Central memory CD8-positive, alpha-beta T cell (primary cell): ENCODE results near the gene RTTN.

ENCODE experiments used
- ATAC-seq: fragments of 150-1000 bp; cut with Tn5 transposase; replicated peaks from 2 replicates; pipeline ENCODE4 v1.10.0; 2022; ENCODE audit warnings: mild to moderate bottlenecking, moderate FRiP score, moderate number of reproducible peaks; ENCODE audit not compliant: poor library complexity, severe bottlenecking; ENCODE audit errors: extremely low read depth
- DNase-seq, 2 donors: peaks; one replicate each; pipeline ENCODE4 v3.0.0; 2021; ENCODE audit warnings: low spot score in 2 of 2
- H3K27ac Mint-ChIP-seq: one replicate; pipeline ENCODE4 v1.8.0; 2022; ENCODE audit warnings: low read depth, mild to moderate bottlenecking, moderate library complexity, mixed read lengths
- H3K27me3 Mint-ChIP-seq: one replicate; pipeline ENCODE4 v1.8.0; 2022; ENCODE audit warnings: mixed read lengths
- H3K36me3 Mint-ChIP-seq: one replicate; pipeline ENCODE4 v1.8.0; 2022; ENCODE audit warnings: mild to moderate bottlenecking, moderate library complexity, mixed read lengths; ENCODE audit not compliant: insufficient read depth
- H3K4me1 Mint-ChIP-seq: one replicate; pipeline ENCODE4 v1.8.0; 2022; ENCODE audit warnings: mixed read lengths
- H3K4me3 Mint-ChIP-seq: one replicate; pipeline ENCODE4 v1.8.0; 2022; ENCODE audit warnings: mild to moderate bottlenecking, moderate library complexity, mixed read lengths
- H3K9me3 Mint-ChIP-seq: one replicate; pipeline ENCODE4 v1.8.0; 2022; ENCODE audit warnings: mixed read lengths

Gene RTTN

DNA sequence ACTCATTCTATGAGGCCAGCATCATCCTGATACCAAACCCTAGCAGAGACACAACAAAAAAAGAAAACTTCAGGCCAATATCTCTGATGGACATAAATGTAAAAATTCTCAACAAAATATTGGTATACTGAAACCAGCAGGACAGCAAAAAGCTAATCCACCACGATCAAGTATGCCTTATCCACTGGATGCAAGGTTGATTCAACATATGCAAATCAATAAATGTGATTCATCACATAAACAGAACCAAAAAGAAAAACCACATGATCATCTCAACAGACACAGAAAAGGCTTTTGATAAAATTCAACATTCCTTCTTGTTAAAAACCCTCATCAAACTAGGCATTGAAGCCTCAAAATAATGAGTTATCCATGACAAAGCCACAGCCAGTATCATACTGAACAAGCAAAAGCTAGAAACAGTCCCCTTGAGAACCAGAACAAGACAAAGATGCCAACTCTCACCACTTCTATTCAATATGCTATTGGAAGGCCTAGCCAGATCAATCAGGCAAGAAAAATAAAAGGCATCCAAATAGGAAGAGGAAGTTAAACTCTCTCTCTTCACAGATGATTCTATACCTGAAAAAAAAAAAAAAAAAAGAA lies 45.3 kb downstream of the RTTN start:
- no peak overlapping the region for H3K4me3 Mint-ChIP-seq
- H3K9me3 Mint-ChIP-seq: no peaks in the 10 kb centered on the region
- H3K4me1 Mint-ChIP-seq: peaks cover 32% of the 10 kb centered on the region
- peaks cover 19% of the 10 kb centered on the region for H3K36me3 Mint-ChIP-seq
- ATAC-seq: no peak
- no peak for DNase-seq
- no peak overlapping the region for H3K27ac Mint-ChIP-seq
- no peaks in the 10 kb centered on the region for H3K27me3 Mint-ChIP-seq

- DNase-seq (no peak), ATAC-seq (no peak)
- Mint-ChIP-seq H3K9me3 (no peaks in the 10 kb centered on the region), H3K4me1 (peaks cover 42% of the 10 kb centered on the region), H3K27ac (no peak overlapping the region), H3K4me3 (no peak overlapping the region), H3K27me3 (no peaks in the 10 kb centered on the region), H3K36me3 (peaks cover 19% of the 10 kb centered on the region)
Observed at GRCh38 chr18:70158992-70159717, 46.3 kb downstream of the RTTN start.

- Mint-ChIP-seq H3K27me3 (no peaks in the 10 kb centered on the region), H3K36me3 (peaks cover 15% of the 10 kb centered on the region), H3K4me1 (peaks cover 42% of the 10 kb centered on the region), H3K4me3 (no peak overlapping the region), H3K9me3 (no peaks in the 10 kb centered on the region), H3K27ac (no peak overlapping the region)
- DNase-seq: no peak
- ATAC-seq: no peak
Observed at GRCh38 chr18:70156886-70157285, 48.6 kb downstream of the RTTN start.

GRCh38 chr18:70154591-70155194 lies 50.8 kb downstream of the RTTN start:
- Mint-ChIP-seq H3K4me3 (no peak overlapping the region), H3K27ac (no peak overlapping the region), H3K4me1 (peaks cover 21% of the 10 kb centered on the region), H3K27me3 (no peaks in the 10 kb centered on the region), H3K36me3 (peaks cover 14% of the 10 kb centered on the region), H3K9me3 (no peaks in the 10 kb centered on the region)
- ATAC-seq (no peak), DNase-seq (no peak)

DNA sequence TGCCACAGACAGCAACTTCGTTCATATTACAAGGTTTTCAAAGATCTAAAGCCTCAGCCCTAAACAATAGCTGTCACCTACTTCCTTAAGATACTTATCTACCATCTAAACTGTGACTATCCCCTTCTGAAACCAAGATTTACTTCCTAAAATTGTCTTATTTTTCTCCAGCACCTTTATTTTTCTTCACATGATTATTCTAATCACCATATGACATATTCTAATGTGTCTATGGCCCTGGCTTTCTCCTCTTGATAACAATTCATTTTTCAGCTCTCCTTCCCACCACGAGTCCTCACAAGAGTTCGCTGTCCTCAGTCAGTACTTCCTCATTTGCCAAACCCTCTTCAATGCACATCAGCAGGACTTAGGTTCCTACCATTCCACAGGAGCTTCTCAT lies 53.9 kb downstream of the RTTN start:
- Mint-ChIP-seq H3K27ac (no peak overlapping the region), H3K4me1 (peaks cover 12% of the 10 kb centered on the region), H3K27me3 (no peaks in the 10 kb centered on the region), H3K4me3 (no peak overlapping the region), H3K9me3 (no peaks in the 10 kb centered on the region), H3K36me3 (peaks cover 15% of the 10 kb centered on the region)
- DNase-seq (no peak), ATAC-seq (no peak)

- Mint-ChIP-seq H3K4me1 (peaks cover 6% of the 10 kb centered on the region), H3K27me3 (no peaks in the 10 kb centered on the region), H3K9me3 (no peaks in the 10 kb centered on the region), H3K36me3 (peaks cover 18% of the 10 kb centered on the region), H3K4me3 (no peak overlapping the region), H3K27ac (no peak overlapping the region)
- ATAC-seq: no peak
- no peak for DNase-seq
Observed at GRCh38 chr18:70149616-70150301, 55.7 kb downstream of the RTTN start.

DNA sequence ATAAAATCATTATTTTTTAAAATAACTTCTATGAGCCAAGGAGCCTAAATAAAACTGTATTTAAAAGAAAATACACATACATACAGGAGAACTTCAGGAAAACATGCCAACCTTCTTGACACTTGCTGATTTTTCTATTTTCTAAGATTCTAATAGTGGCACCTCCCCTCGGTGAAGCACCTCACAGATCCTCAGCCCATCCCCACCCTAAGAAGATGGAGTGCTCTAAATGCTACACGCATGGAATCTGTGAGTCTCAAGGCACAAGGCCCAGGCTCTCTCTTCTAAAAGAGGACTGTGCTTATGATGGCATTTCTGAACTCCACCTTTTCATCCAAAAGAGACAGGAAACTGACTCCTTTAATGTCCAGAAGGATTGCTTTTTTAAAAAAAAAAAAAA lies 56.3 kb downstream of the RTTN start:
- no peaks in the 10 kb centered on the region for H3K4me1 Mint-ChIP-seq
- H3K36me3 Mint-ChIP-seq: peaks cover 20% of the 10 kb centered on the region
- H3K27me3 Mint-ChIP-seq: no peaks in the 10 kb centered on the region
- no peak overlapping the region for H3K27ac Mint-ChIP-seq
- no peak overlapping the region for H3K4me3 Mint-ChIP-seq
- ATAC-seq (no peak), DNase-seq (no peak)
- no peaks in the 10 kb centered on the region for H3K9me3 Mint-ChIP-seq

- Mint-ChIP-seq H3K4me1 (no peaks in the 10 kb centered on the region), H3K4me3 (no peak overlapping the region), H3K36me3 (peaks cover 20% of the 10 kb centered on the region), H3K27ac (no peak overlapping the region), H3K27me3 (no peaks in the 10 kb centered on the region), H3K9me3 (no peaks in the 10 kb centered on the region)
- no peak for ATAC-seq
- DNase-seq: no peak
Observed at GRCh38 chr18:70148039-70148938, 57.2 kb downstream of the RTTN start.

GRCh38 chr18:70146174-70146573 lies 59.3 kb downstream of the RTTN start:
- Mint-ChIP-seq H3K27me3 (no peaks in the 10 kb centered on the region), H3K4me1 (no peaks in the 10 kb centered on the region), H3K4me3 (no peak overlapping the region), H3K36me3 (peaks cover 18% of the 10 kb centered on the region), H3K27ac (no peak overlapping the region), H3K9me3 (no peaks in the 10 kb centered on the region)
- no peak for DNase-seq
- ATAC-seq: no peak

GRCh38 chr18:70142001-70142400 lies 63.5 kb downstream of the RTTN start:
- Mint-ChIP-seq H3K4me1 (no peaks in the 10 kb centered on the region), H3K27ac (no peak overlapping the region), H3K36me3 (peaks cover 13% of the 10 kb centered on the region), H3K4me3 (no peak overlapping the region), H3K27me3 (no peaks in the 10 kb centered on the region), H3K9me3 (no peaks in the 10 kb centered on the region)
- ATAC-seq (no peak), DNase-seq (no peak)

GRCh38 chr18:70139138-70139537 lies 66.3 kb downstream of the RTTN start:
- Mint-ChIP-seq H3K36me3 (peaks cover 12% of the 10 kb centered on the region), H3K27ac (no peak overlapping the region), H3K4me3 (no peak overlapping the region), H3K4me1 (no peaks in the 10 kb centered on the region), H3K27me3 (no peaks in the 10 kb centered on the region), H3K9me3 (no peaks in the 10 kb centered on the region)
- ATAC-seq (no peak), DNase-seq (no peak)

GRCh38 chr18:70135604-70136003 lies 69.9 kb downstream of the RTTN start:
- H3K9me3 Mint-ChIP-seq: no peaks in the 10 kb centered on the region
- H3K27me3 Mint-ChIP-seq: no peaks in the 10 kb centered on the region
- no peak overlapping the region for H3K27ac Mint-ChIP-seq
- ATAC-seq (no peak), DNase-seq (no peak)
- no peak overlapping the region for H3K4me3 Mint-ChIP-seq
- peaks cover 16% of the 10 kb centered on the region for H3K36me3 Mint-ChIP-seq
- no peaks in the 10 kb centered on the region for H3K4me1 Mint-ChIP-seq
